HG03354 (cell line): ENCODE measurements around the gene NAGA.
"Not testable (repeated sequence)": the region's sequence is repeated elsewhere in the genome, so short reads cannot be mapped to it uniquely, and the experiment has no call there.

Experiments used
- ATAC-seq: cut with Tn5 transposase; IDR thresholded peaks from one replicate; pipeline ENCODE4 v1.9.1; 2021; ENCODE audit warnings: mild to moderate bottlenecking; ENCODE audit not compliant: unreplicated experiment, poor library complexity, severe bottlenecking

The NAGA gene

DNA sequence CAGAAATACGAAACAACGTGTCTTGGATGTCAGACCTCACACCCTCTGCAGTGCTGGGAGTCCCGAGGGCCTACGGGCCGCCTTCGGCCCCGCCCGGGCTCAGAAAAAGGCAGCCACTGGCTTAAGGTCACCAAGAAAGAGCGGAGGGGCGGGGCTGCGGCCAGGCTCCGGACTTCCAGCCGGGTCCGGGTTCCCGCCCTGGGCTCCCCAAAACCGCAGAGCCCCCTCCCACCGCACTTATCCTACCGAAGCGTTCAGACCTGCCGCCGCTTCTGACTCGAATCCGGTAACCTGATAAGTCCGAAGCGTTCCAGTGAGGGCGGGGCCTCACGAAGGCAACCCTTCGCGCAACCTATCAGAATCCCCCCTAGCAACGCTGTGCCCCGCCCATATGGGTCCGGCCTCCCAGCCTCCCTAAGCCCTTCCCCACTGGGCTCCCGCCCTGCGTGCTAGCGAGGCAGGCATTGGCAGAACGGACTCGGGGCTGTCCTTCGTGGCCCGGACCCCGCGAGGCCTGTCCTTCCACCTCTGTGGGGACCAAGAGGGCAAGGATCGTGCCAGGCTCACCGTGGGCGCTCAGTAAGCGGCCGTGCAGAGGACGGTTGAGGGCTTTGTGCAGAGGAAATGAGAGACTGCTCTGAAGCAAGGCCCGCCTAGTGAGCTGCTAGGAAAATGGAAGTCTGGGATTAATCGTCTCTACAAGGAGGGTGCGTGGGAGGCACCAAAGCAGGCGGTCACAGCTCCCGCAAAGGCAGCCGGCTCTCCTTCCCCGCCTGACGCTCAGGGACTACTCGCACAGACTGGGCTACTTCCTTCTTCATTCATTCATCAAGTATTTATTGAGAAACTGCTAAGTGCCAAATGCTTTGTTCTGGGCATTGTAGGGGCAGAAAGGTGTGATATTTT is at the start of gene NAGA:
TSS of gene NAGA (minus strand) at position 296 of the 906 bp plus-strand sequence. CDS start 515 bp downstream, outside the sequence.
- peak; percentile 91 for ATAC-seq

DNA sequence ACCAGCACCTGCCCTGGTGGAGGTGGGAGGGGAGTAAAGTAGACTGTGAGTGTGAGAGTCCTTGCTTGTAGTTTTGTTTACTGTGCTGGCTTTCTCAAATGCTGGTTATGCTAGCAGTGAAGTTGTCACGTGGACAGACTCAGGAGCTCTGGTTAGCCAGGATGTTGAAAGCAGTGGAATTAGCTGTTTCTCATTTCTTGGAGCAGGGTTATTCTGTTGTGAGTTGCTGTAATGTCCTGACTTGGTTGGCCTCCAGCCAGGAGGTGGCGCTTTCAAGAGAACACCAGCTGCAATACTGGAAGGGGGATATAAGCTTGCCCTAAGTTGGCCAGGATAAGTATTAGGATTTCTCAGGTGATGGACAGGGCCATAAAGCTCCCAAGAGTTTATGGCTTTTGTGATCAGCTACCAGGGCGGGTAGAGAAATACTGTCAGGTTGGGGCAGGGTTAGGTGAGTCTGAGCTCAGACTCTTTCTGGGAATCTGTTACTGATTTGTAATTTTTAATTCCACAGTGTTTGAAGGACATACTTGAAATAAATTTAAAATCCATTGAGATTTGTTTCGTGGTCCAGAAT is 46.3 kb upstream of the NAGA start:
- no peak for ATAC-seq

DNA sequence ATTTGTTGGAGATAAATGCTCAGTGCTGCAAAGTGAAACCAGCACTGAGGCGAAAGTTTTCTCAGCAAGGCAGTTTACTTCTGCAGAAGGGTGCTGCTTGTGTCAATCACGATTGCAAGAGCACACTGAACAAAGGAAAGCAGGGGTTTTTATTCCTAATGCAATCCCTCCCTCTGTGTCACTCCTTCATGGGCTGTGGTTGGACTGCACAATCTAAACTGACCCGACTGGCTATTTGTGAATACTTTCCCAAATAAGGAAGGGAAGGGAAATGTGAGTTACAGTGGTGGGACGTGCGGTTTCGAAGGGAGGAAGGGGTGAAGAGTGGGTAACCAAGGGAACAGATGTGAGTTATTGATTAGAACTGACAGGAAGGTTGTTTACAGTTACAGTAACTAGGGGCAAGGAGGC is 44.8 kb upstream of the NAGA start:
- not testable (repeated sequence) for ATAC-seq

DNA sequence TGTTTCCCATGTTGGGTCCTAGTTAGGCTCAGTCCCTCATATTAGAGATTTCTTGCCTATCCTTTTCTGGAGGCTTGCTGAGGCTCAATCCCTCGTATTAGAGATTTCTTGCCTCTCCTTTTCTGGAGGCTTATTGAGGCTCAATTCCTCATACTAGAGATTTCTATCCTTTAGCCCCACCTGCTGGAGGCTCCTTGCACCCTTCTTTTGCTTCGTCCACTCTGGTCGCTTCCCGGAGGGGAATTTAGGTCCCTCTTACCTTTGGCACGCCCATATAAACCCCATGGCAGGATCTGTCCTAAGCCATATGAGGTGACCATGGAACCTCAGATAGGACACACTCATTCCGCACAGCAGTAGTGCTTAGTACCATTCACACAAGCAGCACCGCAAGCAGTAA is 44.1 kb upstream of the NAGA start:
- no peak for ATAC-seq

DNA sequence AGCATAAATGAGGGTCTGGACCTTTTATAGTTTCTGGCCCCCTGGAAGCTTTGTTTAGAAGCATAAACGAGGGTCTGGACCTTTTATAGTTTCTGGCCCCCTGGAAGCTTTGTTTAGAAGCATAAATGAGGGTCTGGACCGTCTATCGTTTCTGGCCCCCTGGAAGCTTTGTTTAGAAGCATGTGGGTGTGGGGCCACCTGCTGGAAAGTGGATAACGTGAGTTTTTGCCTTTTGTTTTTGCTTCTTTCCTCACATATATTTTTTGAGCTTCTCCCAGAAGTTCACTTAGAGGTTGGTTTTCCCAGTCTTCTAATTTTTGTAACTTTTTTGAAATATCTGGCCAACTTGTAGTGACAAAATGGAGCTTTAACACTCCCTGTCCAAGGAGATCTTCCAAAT is 42.2 kb upstream of the NAGA start:
- not testable (repeated sequence) for ATAC-seq

DNA sequence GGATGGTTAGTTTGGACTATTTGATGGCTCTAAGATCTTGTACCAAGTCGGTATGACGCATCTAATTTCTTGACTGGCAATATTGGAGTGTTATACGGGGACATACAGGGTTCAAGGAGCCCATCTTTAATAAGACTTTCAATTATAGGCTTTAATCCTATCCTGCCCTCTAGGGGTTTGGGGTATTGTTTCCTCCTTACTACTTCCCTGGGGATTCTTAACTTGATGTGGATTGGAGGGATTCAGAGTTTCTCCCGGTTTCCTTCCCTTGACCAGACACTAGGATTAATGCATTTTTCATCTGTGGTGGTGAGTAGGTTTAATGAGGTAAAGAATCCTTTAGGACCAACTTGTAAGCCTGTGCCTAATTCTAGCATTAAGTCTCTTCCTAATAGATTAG is 41.2 kb upstream of the NAGA start:
- ATAC-seq: no peak

DNA sequence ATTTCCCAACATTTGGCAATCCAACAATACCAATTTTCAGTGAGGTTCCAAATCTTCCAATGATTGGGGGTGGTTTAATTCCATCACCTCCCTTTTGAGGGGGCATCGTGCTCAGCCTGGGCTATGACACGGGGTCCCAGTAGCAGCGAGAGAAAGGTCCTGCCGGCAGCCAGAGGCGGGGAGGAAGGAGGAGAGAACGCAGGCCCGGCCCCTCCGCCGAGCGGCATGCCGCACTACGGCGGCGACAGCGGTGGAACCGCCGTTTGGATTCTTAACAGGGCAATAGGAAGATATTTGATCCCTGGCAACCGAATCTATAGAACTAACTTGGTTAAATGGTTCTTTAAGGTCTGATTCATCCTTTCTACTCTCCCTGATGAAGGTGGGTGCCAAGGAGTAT is 38.2 kb upstream of the NAGA start:
- no peak for ATAC-seq

DNA sequence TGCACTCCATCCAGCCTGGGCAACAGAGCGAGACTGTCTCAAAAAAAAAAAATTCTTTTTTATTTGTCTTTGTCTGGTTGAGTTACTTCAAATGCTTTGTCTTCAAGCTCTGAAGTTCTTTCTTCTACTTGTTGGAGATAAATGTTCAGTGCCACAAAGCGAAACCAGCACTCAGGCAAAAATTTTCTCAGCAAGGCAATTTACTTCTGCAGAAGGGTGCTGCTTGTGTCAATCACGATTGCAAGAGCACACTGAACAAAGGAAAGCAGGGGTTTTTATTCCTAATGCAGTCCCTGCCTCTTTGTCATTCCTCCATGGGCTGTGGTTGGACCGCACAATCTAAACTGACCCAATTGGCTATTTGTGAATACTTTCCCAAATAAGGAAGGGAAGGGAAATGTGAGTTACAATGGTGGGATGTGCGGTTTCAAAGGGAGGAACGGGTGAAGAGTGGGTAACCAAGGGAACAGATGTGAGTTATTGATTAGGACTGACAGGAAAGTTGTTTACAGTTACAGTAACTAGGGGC is 33.8 kb upstream of the NAGA start:
- not testable (repeated sequence) for ATAC-seq

DNA sequence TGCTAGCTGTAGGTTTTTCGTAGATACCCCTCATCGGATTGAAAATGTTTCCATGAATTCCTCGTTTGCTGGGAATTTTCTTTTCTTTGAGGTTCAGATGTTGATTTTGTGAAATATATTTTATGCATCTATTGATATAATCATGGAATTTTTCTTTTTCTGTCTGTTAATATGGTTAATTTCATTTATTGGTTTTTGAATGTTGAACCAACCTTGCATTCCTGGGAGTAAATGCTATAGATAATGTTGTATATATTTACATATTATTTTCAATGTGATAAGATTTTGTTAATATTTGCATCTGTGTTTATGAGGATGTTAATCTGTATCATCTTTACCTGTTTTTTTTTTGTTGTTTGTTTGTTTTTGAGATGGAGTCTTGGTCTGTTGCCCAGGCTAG is 30.6 kb upstream of the NAGA start:
- ATAC-seq: no peak

DNA sequence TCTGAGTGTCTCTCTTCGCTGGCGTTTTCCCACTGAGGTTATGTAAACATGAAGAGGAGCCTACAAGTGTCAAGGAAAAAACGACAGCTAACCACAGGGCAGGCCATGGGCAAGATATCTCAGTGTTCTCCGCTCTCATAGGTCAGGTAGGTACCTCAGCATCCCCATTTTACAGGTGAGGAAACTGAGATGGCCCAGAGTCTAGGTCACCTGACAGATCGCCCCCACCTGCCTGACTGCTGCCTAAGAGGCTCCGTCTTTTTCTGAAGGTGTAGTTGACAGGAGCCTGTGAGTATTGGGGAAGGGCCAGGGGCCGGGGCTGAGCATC is 20.8 kb upstream of the NAGA start:
- ATAC-seq: no peak

DNA sequence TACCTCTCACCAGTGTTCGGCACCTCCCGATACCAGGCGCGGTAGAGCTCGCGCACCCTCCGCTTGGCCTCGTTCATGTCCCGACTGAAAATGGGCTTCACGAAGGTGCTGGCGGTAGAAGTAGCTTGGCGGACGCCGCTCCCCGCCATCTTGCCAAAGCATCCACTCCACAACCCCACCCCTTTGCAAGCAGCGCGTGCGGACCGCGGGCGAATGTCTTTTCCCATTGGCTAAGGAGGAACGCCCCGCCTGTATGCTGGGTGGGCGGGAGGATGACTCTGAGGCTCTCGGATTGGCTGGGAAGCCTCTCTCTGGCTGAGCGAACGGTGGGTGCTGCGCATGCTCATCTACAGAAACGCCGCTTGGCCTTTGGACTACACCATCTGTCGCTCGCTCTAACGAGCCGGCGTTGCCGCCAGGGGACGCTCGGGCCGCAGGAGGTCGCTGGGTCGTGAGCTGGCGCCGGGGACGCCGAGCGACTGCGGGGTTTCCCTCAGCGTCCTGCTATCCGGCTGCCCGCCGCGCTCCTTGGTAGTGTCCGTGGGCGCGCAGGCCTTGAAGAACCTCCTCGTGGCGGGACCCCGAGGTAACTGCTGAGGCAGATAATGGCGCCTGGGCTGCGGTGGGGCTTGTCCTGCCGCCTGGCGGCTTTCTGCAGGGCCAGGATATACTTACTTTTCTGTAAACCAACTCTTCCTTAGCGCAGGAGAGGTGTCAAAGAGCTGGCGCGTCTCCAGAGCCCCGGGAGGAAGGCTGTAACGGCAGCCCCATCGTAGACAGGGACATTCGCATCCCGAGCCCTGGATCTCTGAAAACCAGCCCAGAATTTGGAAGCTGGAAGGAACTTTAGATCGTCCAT is 20.2 kb upstream of the NAGA start, which contains the start of gene NDUFA6:
TSS of gene NDUFA6 (minus strand) at position 177 of the 859 bp plus-strand sequence. CDS start at position 149, 28 bp downstream.
- peak; percentile 90 for ATAC-seq

DNA sequence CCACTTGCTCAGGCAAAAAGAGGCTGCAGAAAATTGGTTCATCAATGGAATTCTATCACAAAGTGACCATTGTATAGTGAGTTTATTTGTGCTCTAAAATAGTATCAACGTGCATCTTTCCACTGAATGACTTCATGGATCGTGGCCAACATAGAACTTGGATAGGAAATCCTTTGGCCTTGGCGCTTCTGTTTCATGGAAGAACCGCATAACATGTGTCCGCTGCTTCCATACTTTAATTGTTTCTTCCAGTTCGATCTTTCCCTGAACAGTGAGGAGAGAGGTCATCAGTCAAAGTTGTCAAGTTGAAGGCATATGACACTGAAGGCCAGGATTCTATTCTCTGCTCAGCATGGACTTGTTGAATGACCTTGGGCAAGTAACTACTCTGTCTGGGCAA is 15.4 kb upstream of the NAGA start:
- ATAC-seq: no peak

DNA sequence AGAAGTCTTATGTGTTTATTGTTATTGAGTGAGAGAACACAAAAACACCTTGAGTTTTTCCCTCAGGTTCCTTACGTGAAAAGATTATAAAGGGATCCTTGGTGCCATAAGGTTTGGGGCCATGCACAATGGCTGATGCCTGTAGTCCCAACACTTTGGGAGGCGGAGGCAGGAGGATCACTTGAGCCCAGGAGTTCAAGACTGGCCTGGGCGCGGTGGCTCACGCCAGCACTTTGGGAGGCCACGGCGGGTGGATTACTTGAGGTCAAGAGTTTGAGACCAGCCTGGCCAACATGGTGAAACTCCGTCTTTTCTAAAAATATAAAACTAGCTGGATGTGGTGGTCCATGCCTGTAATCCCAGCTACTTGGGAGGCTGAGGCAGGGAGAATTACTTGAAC is 14.3 kb upstream of the NAGA start:
- ATAC-seq: no peak

DNA sequence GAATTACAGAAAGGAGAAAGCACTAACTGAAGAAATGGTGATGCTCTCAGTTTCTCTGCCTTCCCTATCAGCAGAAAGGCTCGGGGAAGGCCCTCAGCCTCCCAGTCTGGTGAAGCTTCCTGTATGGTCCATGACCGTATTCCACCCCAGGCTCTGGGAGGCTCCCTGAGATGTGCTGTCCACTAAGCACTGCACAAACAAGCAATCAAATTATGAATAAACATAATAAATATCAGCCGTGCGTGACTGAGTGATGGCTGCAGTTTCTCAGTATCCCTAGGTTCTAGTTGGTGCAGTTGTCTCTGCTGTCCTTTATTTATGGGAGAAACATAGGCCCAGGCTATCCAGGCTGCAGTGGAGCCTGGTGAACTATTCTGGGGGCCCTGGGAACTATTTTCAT is 12.5 kb upstream of the NAGA start:
- ATAC-seq: no peak

DNA sequence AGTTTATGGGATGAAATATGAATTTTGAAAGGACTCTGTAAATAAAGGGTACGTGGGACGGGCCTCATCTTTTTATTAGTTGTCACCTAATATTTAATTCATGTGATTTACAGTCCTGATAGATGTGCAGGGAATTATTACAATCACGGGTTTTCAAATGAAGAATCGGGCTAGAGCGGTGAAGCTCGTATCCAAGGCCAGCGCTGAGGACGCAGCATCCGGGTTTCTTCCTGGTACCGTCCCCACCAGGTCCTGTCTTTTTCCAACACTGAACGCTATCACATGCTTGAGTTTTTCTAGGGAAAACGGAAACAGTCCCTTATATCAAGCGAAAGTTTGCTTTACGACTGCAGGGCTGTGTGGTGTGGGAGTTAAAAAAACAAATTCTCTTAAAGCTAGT is 9.7 kb upstream of the NAGA start:
- no peak for ATAC-seq

DNA sequence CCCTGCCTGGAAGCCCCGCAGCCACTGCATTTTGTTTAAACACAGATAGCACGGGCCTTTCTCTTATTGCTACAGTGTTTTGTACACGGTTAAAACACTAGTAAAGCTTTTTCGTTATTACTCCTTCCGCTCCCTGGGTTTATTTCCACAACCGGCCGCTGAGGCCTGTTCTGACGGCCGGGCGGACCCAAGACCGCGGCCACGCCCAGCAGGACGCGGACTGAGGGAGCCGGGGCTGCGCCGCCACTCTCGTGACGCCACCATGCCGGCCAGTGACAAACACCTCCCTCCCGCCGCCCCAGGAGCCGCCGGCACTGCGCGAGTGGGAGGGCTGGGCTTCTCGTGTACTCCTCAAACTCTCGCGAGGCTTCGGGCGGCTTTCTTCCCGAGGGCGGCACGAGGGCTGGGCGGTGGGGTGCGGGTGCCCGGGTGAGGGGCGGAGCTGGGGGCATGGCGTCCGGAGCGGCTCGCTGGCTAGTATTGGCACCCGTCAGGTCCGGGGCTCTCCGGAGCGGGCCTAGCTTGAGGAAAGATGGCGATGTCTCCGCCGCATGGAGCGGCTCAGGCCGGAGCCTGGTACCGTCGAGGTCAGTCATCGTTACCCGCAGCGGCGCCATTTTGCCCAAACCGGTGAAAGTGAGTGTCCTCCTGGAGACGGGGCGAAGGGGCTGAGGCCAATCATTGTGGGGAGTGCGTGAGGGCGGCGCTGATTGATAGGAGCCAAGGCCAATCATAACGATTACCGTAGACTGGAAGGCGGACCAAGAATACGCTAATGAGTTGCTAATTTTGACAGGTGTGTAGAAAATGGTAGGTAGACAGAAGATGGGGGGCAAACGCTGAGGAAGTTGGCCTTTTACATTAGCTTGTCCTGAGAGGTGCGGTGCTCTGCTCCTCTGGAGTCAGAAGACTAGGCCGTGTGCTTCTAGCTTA is 9.0 kb upstream of the NAGA start, which contains the start of gene SMDT1:
TSS of gene SMDT1 (plus strand) at position 382 of the 933 bp plus-strand sequence. CDS start at position 451, 69 bp downstream.
- ATAC-seq: peak; percentile 89

DNA sequence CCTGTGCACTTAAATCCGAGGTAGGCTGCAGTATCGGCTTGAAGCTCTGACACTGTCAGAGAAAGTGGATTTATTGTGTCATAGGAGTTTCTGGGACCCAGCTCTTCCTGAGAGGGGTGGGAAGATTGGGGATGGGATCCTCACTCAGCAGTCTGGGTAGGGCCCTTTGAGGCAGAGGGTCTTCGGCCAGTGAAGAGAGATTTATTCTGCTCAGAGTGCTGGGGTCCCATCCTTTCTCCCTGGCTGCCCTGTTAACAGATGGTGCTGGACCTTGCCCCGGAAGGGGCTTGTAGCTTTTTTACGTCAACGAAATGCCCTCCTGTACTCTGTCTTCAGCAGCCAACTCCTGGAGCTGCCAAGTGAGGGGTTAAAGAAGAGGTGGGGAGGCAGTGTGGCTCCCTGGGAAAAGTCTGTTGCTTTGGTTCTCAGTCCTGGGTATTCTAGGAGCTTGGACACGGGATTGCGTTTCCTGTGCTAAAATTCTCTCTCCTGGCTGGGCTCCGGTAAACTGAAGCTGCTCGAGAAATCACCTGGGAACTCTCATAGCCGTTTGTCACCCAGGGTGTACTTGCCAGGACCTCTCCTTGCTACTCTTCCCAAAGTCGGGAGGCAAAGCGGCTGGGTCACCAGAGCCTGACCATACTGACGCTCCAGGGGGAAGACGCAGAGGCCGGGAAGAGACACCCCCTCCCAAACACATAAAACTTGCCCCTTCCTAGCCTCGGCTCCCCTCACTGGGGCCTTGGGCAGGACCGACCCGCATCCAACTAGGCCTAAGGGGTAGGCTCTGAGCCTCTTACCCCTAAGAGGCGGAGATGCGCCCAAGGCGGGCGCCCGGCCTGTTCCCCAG is 8.1 kb upstream of the NAGA start:
- no peak for ATAC-seq

DNA sequence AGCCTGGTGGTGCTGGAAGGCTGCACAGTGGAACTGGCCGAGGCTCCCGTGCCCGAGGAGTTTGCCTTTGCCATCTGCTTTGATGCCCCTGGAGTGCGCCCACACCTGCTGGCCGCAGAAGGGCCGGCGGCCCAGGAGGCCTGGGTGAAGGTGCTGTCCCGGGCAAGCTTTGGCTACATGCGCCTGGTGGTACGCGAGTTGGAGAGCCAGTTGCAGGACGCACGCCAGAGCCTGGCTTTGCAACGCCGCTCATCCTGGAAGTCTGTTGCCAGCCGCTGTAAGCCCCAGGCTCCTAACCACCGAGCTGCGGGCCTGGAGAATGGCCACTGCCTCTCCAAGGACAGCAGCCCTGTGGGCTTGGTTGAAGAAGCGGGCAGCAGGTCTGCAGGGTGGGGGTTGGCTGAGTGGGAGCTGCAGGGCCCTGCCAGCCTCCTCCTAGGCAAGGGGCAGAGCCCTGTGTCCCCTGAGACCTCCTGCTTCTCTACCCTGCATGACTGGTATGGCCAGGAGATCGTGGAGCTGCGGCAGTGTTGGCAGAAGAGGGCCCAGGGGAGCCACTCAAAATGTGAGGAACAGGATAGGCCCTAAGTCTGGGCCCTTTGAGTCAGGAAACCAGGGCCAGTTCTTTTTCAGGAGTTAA is 7.0 kb upstream of the NAGA start:
- no peak for ATAC-seq
